Osteocyte (in vitro differentiated cells): Measurements from ENCODE around the gene DYNC2H1. TPM values are rescaled to one million over a fixed set of nuclear protein-coding genes. Genes with fewer than 3 reads are reported as not detected.

Experiments
- DNase-seq: peaks from one replicate; pipeline ENCODE4 v3.0.0; 2021; ENCODE audit warnings: mixed read lengths; ENCODE audit not compliant: unreplicated experiment; ENCODE audit errors: extremely low spot score
- H3K27ac Mint-ChIP-seq: one replicate; pipeline ENCODE4 v1.8.0; 2021; ENCODE audit warnings: mild to moderate bottlenecking, mixed read lengths; ENCODE audit not compliant: unreplicated experiment
- H3K27me3 Mint-ChIP-seq: one replicate; pipeline ENCODE4 v1.8.0; 2021; ENCODE audit warnings: mixed read lengths; ENCODE audit not compliant: unreplicated experiment
- H3K36me3 Mint-ChIP-seq: one replicate; pipeline ENCODE4 v1.8.0; 2021; ENCODE audit warnings: mixed read lengths; ENCODE audit not compliant: unreplicated experiment
- H3K4me1 Mint-ChIP-seq: one replicate; pipeline ENCODE4 v1.8.0; 2021; ENCODE audit warnings: mixed read lengths; ENCODE audit not compliant: unreplicated experiment
- H3K4me3 Mint-ChIP-seq: one replicate; pipeline ENCODE4 v1.8.0; 2021; ENCODE audit warnings: mild to moderate bottlenecking, moderate library complexity, mixed read lengths; ENCODE audit not compliant: unreplicated experiment
- H3K9me3 Mint-ChIP-seq: one replicate; pipeline ENCODE4 v1.8.0; 2021; ENCODE audit warnings: mixed read lengths; ENCODE audit not compliant: unreplicated experiment
- CTCF ChIP-seq: fragments of 200-600 bp; sonication (generic); IDR thresholded peaks from 2 replicates; pipeline ENCODE4 v1.5.0; 2021; ENCODE audit warnings: antibody characterized with exemption, mild to moderate bottlenecking, moderate library complexity
- total RNA-seq: library from RNA; stranded (reverse); gene quantifications from 2 replicates; pipeline ENCODE4 v1.2.1, GENCODE V29; 2021

The DYNC2H1 gene
- total RNA-seq, 1 donor from 2014 or later = 23.4 TPM

- no peak for TF ChIP-seq CTCF
- H3K4me3 Mint-ChIP-seq = no peak overlapping the region
- no peak for DNase-seq
- peaks cover 15% of the 10 kb centered on the region for H3K4me1 Mint-ChIP-seq
- H3K9me3 Mint-ChIP-seq = no peaks in the 10 kb centered on the region
- H3K27ac Mint-ChIP-seq = no peak overlapping the region
- H3K27me3 Mint-ChIP-seq = no peaks in the 10 kb centered on the region
- peaks cover 14% of the 10 kb centered on the region for H3K36me3 Mint-ChIP-seq
These were observed 245.4 kb downstream of the DYNC2H1 start for GRCh38 chr11:103354656-103355055.

GRCh38 chr11:103358251-103358650 is 249.0 kb downstream of the DYNC2H1 start:
- H3K4me3 Mint-ChIP-seq = no peak overlapping the region
- DNase-seq = no peak
- peaks cover 5% of the 10 kb centered on the region for H3K9me3 Mint-ChIP-seq
- TF ChIP-seq CTCF = no peak
- no peak overlapping the region for H3K27ac Mint-ChIP-seq
- no peaks in the 10 kb centered on the region for H3K27me3 Mint-ChIP-seq
- H3K4me1 Mint-ChIP-seq = peaks cover 19% of the 10 kb centered on the region
- H3K36me3 Mint-ChIP-seq = peaks cover 9% of the 10 kb centered on the region

GRCh38 chr11:103359216-103359615 is 250.0 kb downstream of the DYNC2H1 start:
- no peak overlapping the region for H3K27ac Mint-ChIP-seq
- peaks cover 5% of the 10 kb centered on the region for H3K9me3 Mint-ChIP-seq
- H3K4me1 Mint-ChIP-seq = peaks cover 28% of the 10 kb centered on the region
- H3K4me3 Mint-ChIP-seq = no peak overlapping the region
- no peak for TF ChIP-seq CTCF
- H3K36me3 Mint-ChIP-seq = peaks cover 9% of the 10 kb centered on the region
- no peak for DNase-seq
- no peaks in the 10 kb centered on the region for H3K27me3 Mint-ChIP-seq

- H3K27ac Mint-ChIP-seq = no peak overlapping the region
- TF ChIP-seq CTCF = no peak
- no peak for DNase-seq
- H3K36me3 Mint-ChIP-seq = peaks cover 2% of the 10 kb centered on the region
- no peaks in the 10 kb centered on the region for H3K27me3 Mint-ChIP-seq
- no peak overlapping the region for H3K4me3 Mint-ChIP-seq
- H3K9me3 Mint-ChIP-seq = peaks cover 5% of the 10 kb centered on the region
- peaks cover 29% of the 10 kb centered on the region for H3K4me1 Mint-ChIP-seq
These were observed 255.5 kb downstream of the DYNC2H1 start for GRCh38 chr11:103364687-103365086.

GRCh38 chr11:103367650-103368049 is 258.4 kb downstream of the DYNC2H1 start:
- no peak overlapping the region for H3K4me3 Mint-ChIP-seq
- peak overlapping the region; percentile 27 for H3K27ac Mint-ChIP-seq
- H3K36me3 Mint-ChIP-seq = peaks cover 12% of the 10 kb centered on the region
- H3K4me1 Mint-ChIP-seq = peaks cover 29% of the 10 kb centered on the region
- H3K9me3 Mint-ChIP-seq = peaks cover 6% of the 10 kb centered on the region
- no peak for DNase-seq
- TF ChIP-seq CTCF = no peak
- no peaks in the 10 kb centered on the region for H3K27me3 Mint-ChIP-seq
